OCI-LY3 (cell line): ENCODE measurements around the gene BCCIP.

Experiments
- CTCF ChIP-seq: fragments of 200-600, 300-600 bp; sonication (generic); IDR thresholded peaks from 2 replicates; pipeline ENCODE4 v1.5.1; 2014; ENCODE audit warnings: antibody characterized with exemption, low read length, low read depth
- EZH2phosphoT487 ChIP-seq: fragments of 200-600 bp; shearing (Covaris generic); IDR thresholded peaks from 2 replicates; pipeline ENCODE4 v1.6.1; 2018; ENCODE audit warnings: antibody characterized with exemption, mixed run types, low read depth

GRCh38 chr10:125840955-125841354, 17.6 kb downstream of the BCCIP start:
- TF ChIP-seq CTCF (no peak), EZH2phosphoT487 (no peak)
